Cardiac muscle cell (in vitro differentiated cells and primary cell): ENCODE measurements around the gene SIPA1. TPM values are rescaled to one million over a fixed set of nuclear protein-coding genes. Genes with fewer than 3 reads are reported as not detected.

Source experiments
- DNase-seq, 2 donors: peaks; one replicate each; pipeline versions ENCODE4 v3.0.0 to v3.0.0-alpha.2; 2010 to 2017; ENCODE audit warnings: low read depth in 1 of 2, low spot score in 1 of 2
- H3K27ac ChIP-seq: fragments of 200-600 bp; sonication (generic); 2 replicates; pipeline ENCODE4 v1.5.1; 2016
- H3K27me3 ChIP-seq: fragments of 200-600 bp; sonication (generic); 2 replicates; pipeline ENCODE4 v1.6.0; 2016; ENCODE audit warnings: control low read depth
- H3K36me3 ChIP-seq: fragments of 200-600 bp; sonication (generic); 2 replicates; pipeline ENCODE4 v1.5.1; 2016; ENCODE audit warnings: control low read depth
- H3K4me1 ChIP-seq: fragments of 200-600 bp; sonication (generic); 2 replicates; pipeline ENCODE4 v1.8.1; 2017; ENCODE audit warnings: low read depth, mild to moderate bottlenecking, mixed run types
- H3K4me3 ChIP-seq: fragments of 200-600 bp; sonication (generic); 2 replicates; pipeline ENCODE4 v1.5.1; 2016; ENCODE audit warnings: mild to moderate bottlenecking
- H3K9me3 ChIP-seq: fragments of 200-600 bp; sonication (generic); 2 replicates; pipeline ENCODE4 v1.5.1; 2017; ENCODE audit warnings: low read depth, mild to moderate bottlenecking, control low read depth
- CTCF ChIP-seq: IDR thresholded peaks from 2 replicates; pipeline ENCODE4 v1.5.1; 2012; ENCODE audit warnings: low read depth, mild to moderate bottlenecking, low read length
- polyA plus RNA-seq: library from polyadenylated mRNA; unstranded; fragments of >200 nt; fragmentation: Nextera tagmentation; extraction: Ambion mirVana; gene quantifications from 2 replicates; pipeline ENCODE4 v1.2.1, GENCODE V29; 2016
- total RNA-seq: library from RNA; depleted of rRNA; stranded (reverse); fragments of >200 nt; gene quantifications from 2 replicates; pipeline ENCODE4 v1.2.3, GENCODE V29; 2016

SIPA1 gene
- total and polyA plus RNA-seq, 2 experiments from 2014 or later, result 21.6 to 25.9 TPM

DNA sequence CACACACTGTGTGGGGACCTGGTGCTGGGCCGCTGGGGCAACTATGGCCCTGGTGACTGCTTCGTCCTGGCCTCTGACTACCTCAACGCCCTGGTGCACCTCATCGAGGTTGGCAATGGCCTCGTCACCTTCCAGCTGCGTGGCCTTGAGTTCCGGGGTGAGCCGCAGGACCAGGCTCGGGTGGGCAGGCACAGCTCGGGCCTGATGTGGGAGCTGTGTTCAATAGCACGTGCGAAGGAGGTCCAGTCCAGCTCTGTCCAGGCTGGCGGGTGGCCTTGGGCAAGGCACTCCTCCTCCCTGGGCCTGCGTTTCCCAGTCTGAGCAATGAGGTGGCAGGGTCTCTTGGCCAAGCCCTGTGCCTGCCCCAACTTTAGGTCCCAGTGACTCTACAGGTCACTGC, 8.3 kb upstream of the SIPA1 start:
- Histone ChIP-seq H3K4me1 (no peaks in the 10 kb centered on the region), H3K27ac (no peak overlapping the region), H3K9me3 (no peaks in the 10 kb centered on the region), H3K36me3 (peaks cover 33% of the 10 kb centered on the region), H3K4me3 (no peak overlapping the region), H3K27me3 (no peaks in the 10 kb centered on the region)
- no peak for DNase-seq
- no peak for TF ChIP-seq CTCF

- H3K36me3 ChIP-seq, result peaks cover 31% of the 10 kb centered on the region
- TF ChIP-seq CTCF, result no peak
Measured at GRCh38 chr11:65630215-65630614, 7.7 kb upstream of the SIPA1 start.

GRCh38 chr11:65633390-65634108, 4.4 kb upstream of the SIPA1 start:
- no peak for TF ChIP-seq CTCF
- Histone ChIP-seq H3K36me3 (peaks cover 21% of the 10 kb centered on the region), H3K4me3 (no peak overlapping the region), H3K4me1 (peaks cover 8% of the 10 kb centered on the region), H3K9me3 (no peaks in the 10 kb centered on the region), H3K27ac (no peak overlapping the region), H3K27me3 (no peaks in the 10 kb centered on the region)
- DNase-seq, result no peak

More at GRCh38 chr11:65630215-65630614, 7.7 kb upstream of the SIPA1 start:
- Histone ChIP-seq H3K27ac (no peak overlapping the region), H3K27me3 (no peaks in the 10 kb centered on the region), H3K4me3 (no peak overlapping the region), H3K9me3 (no peaks in the 10 kb centered on the region), H3K4me1 (no peaks in the 10 kb centered on the region)
- DNase-seq, result no peak

DNA sequence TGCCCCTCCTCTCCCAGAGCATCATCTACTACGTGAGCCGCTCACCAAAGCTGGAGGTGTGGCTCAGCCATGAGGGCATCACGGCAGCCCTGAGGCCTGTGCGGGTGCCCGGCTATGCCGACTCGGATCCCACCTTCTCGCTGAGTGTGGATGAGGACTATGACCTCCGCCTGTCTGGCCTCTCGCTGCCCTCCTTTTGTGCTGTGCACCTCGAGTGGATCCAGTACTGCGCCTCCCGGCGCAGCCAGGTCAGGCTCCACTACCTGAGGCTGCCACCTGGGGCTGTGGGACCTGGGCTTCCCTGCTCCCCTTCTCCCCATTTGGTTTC, 3.8 kb upstream of the SIPA1 start:
- Histone ChIP-seq H3K27ac (no peak overlapping the region), H3K36me3 (peaks cover 16% of the 10 kb centered on the region), H3K27me3 (no peaks in the 10 kb centered on the region), H3K4me1 (peaks cover 11% of the 10 kb centered on the region), H3K9me3 (no peaks in the 10 kb centered on the region), H3K4me3 (no peak overlapping the region)
- DNase-seq, result no peak
- no peak for TF ChIP-seq CTCF

GRCh38 chr11:65634440-65634839, 3.5 kb upstream of the SIPA1 start:
- DNase-seq, result no peak
- Histone ChIP-seq H3K36me3 (peaks cover 13% of the 10 kb centered on the region), H3K27ac (no peak overlapping the region), H3K4me1 (peaks cover 11% of the 10 kb centered on the region), H3K27me3 (no peaks in the 10 kb centered on the region), H3K4me3 (no peak overlapping the region), H3K9me3 (no peaks in the 10 kb centered on the region)
- TF ChIP-seq CTCF, result no peak
